Common myeloid progenitor, CD34-positive (primary cell): ENCODE data around the gene CYBA.

Experiments
- CTCF ChIA-PET: fragments of 350-600 bp; sonication (Branson Sonifier 250); formaldehyde crosslinking; loops from one replicate; lab custom pipeline; 2021; ENCODE audit warnings: antibody characterized with exemption; lab: Charles Lee
- POLR2A ChIA-PET: fragments of 350-600 bp; sonication (Branson Sonifier 250); formaldehyde crosslinking; loops from one replicate; lab custom pipeline; 2021; ENCODE audit warnings: antibody characterized with exemption; lab: Charles Lee
- DNase-seq, 3 donors: peaks; one replicate each; pipeline versions ENCODE4 v3.0.0 to v3.0.0-alpha.2; 2013
- H3K27ac ChIP-seq, 2 experiments: 1 replicate in 1 of 2; 2 replicates in 1 of 2; pipeline ENCODE4 v1.7.0; 2013; ENCODE audit warnings: inconsistent platforms in 2 of 2, low read length in 2 of 2, mild to moderate bottlenecking in 2 of 2, low read depth in 1 of 2, moderate library complexity in 1 of 2; ENCODE audit not compliant: severe bottlenecking in 2 of 2, insufficient read depth in 1 of 2, poor library complexity in 1 of 2
- H3K27me3 ChIP-seq, 5 experiments: replicated peaks in 2 of 5; 1 replicate in 3 of 5; 2 replicates in 2 of 5; pipeline versions ENCODE4 v1.6.1 to v1.7.0; 2013; ENCODE audit warnings: low read length in 4 of 5, mild to moderate bottlenecking in 2 of 5, moderate library complexity in 2 of 5, inconsistent platforms in 1 of 5; ENCODE audit not compliant: insufficient read depth in 5 of 5, control insufficient read depth in 4 of 5
- H3K36me3 ChIP-seq, 4 experiments: 1 replicate in 2 of 4; 2 replicates in 2 of 4; pipeline versions ENCODE4 v1.6.1 to v1.7.0; 2013; ENCODE audit warnings: low read length in 3 of 4, control low read depth in 1 of 4, mild to moderate bottlenecking in 1 of 4; ENCODE audit not compliant: control insufficient read depth in 4 of 4, insufficient read depth in 4 of 4
- H3K4me1 ChIP-seq, 4 experiments: 1 replicate in 3 of 4; 2 replicates in 1 of 4; pipeline versions ENCODE4 v1.6.1 to v1.7.1; 2013; ENCODE audit warnings: low read length in 3 of 4, mild to moderate bottlenecking in 3 of 4, control low read depth in 1 of 4, inconsistent platforms in 1 of 4, moderate library complexity in 1 of 4; ENCODE audit not compliant: control insufficient read depth in 4 of 4, insufficient read depth in 4 of 4; ENCODE audit errors: control extremely low read depth in 1 of 4
- H3K4me3 ChIP-seq, 7 experiments: 1 replicate in 4 of 7; 2 replicates in 3 of 7; pipeline versions ENCODE4 v1.5.1 to v1.7.0; 2013; ENCODE audit warnings: mild to moderate bottlenecking in 7 of 7, low read length in 6 of 7, moderate library complexity in 6 of 7, inconsistent platforms in 2 of 7, low read depth in 2 of 7, control low read depth in 1 of 7; ENCODE audit not compliant: insufficient read depth in 4 of 7, control insufficient read depth in 1 of 7; ENCODE audit errors: extremely low read depth in 1 of 7
- H3K9me3 ChIP-seq, 5 experiments: 1 replicate in 4 of 5; 2 replicates in 1 of 5; pipeline versions ENCODE4 v1.6.1 to v1.7.1; 2013; ENCODE audit warnings: low read length in 4 of 5, mild to moderate bottlenecking in 2 of 5, inconsistent platforms in 1 of 5, low read depth in 1 of 5, moderate library complexity in 1 of 5; ENCODE audit not compliant: control insufficient read depth in 4 of 5, insufficient read depth in 2 of 5; ENCODE audit errors: control extremely low read depth in 1 of 5
- WGBS: methylation state at CpG from one replicate; pipeline ENCODE4 v1.1.5; 2013; ENCODE audit not compliant: insufficient coverage; 5-methylcytosine and 5-hydroxymethylcytosine counted together

The CYBA gene

DNA sequence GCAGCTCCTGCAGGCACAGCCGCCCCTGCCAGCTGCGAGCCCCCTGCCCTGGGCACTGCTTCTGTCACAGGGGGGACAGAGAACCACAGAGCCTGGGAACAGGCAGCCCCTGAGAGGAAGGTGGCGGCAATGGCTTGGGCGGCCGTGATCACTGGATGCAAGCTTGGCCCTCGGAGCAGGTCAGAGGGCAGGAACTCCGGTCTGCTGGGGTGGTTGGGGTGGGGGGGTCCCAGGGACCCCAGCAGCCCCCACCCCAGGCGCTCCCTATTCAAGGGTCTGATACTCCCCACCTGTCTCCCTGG is 1.9 kb upstream of the CYBA start:
- H3K27me3 ChIP-seq: no peaks in the 10 kb centered on the region

DNA sequence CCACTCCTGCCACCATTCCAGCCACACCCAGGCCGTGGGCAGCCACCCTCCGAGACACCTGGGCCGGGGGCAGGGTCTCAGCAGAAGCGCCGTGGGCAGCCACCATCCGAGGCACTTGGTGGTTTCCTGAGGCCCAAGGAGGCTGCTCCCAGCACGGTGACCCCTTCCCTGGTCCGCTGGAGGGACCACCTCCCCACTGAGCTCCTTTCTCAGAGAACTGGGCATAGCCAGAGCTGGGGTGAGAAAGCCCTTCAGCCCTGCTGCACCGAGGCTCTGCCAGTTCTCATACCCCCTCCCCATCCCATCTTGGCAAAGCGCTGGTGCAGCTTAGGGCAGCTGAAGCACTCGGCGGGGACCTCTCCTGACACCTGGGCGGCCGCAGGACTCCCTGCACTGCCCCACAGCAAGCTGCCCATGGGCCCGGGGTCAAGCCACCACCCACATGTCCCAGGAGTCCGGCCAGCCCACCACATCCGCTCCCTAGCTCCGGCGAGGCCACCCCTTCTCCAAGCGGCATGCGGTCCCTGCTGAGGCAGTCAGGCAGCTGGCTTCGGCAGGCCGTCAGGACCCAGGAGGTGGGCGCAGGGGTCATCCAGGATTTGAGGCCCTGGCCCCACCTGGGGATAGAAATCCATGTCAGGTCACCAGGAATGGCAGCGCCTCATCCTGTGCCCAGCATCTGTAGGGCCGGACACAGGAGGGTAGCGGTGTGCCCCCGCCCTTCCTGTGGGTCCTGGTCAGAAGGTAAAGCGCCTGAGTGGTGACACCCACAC is 1.3 kb upstream of the CYBA start:
- Histone ChIP-seq H3K27me3 (no peaks in the 10 kb centered on the region), H3K36me3 (peaks cover 0 to 70% (median 19%) of the 10 kb centered on the region in 4 experiments), H3K9me3 (no peaks in the 10 kb centered on the region), H3K4me3 (peak overlapping the region in 1 of 7 experiments; percentile 89), H3K27ac (no peak overlapping the region), H3K4me1 (peaks cover 0 to 42% (median 26%) of the 10 kb centered on the region in 4 experiments)
- ChIA-PET POLR2A (no interaction called here), CTCF (interaction anchor here (1.1 to 1.6 kb wide), 2 partner anchors 12 to 20 kb away, joined by 3 to 4 read pairs; no protein-coding TSS in a partner anchor)
- WGBS: 87% methylated on average over 25 of the region's 29 CpGs
- DNase-seq: no peak

More for the DNA sequence above, 1.9 kb upstream of the CYBA start:
- Histone ChIP-seq H3K27ac (no peak overlapping the region), H3K36me3 (peaks cover 0 to 75% (median 22%) of the 10 kb centered on the region in 4 experiments), H3K4me1 (peaks cover 0 to 38% (median 26%) of the 10 kb centered on the region in 4 experiments), H3K4me3 (no peak overlapping the region), H3K9me3 (no peaks in the 10 kb centered on the region)
- ChIA-PET POLR2A (no interaction called here), CTCF (interaction anchor here (1.1 kb wide), 1 partner anchor 20 kb away, joined by 3 read pairs; no protein-coding TSS in a partner anchor)
- no peak for DNase-seq
- 100% methylated on average over 5 of the region's 8 CpGs for WGBS

DNA sequence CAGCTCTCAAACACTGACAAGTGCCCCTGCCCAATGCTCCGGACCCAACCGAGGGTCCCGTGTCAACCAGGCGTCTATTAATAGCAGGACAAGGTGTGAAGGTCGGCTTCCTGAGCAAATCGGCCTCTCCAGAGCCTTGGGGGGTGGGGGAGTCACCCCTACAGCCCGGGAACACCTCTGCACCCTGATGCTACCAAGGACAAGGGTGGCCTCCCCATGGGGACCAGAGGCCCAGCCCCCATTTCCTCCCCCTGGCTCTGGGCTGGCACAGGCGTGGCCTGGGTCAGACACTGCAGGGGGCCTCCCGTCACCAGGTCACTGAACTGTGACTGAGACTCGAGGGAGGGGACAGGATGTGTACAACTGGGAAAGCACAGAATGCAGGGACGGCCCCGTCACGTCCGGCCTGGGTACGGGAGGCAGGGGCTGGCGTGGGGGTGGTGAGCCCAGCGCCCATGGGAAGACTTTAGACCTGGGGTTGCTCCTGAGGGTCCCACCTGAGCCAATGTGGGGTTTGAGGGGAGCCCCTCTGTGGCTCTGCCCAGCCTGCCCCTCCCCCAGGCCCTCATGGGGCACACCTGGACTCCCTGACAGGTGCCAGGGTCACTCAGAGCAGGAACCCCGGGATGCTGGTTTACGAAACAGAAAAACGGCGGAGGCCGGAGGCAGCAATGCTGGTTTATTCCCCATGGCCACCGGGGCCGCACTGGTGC is 579 bp upstream of the CYBA start:
- 31% methylated on average over 21 of the region's 24 CpGs for WGBS
- DNase-seq: peak in 2 of 3 donors; percentile 55 to 58

DNA sequence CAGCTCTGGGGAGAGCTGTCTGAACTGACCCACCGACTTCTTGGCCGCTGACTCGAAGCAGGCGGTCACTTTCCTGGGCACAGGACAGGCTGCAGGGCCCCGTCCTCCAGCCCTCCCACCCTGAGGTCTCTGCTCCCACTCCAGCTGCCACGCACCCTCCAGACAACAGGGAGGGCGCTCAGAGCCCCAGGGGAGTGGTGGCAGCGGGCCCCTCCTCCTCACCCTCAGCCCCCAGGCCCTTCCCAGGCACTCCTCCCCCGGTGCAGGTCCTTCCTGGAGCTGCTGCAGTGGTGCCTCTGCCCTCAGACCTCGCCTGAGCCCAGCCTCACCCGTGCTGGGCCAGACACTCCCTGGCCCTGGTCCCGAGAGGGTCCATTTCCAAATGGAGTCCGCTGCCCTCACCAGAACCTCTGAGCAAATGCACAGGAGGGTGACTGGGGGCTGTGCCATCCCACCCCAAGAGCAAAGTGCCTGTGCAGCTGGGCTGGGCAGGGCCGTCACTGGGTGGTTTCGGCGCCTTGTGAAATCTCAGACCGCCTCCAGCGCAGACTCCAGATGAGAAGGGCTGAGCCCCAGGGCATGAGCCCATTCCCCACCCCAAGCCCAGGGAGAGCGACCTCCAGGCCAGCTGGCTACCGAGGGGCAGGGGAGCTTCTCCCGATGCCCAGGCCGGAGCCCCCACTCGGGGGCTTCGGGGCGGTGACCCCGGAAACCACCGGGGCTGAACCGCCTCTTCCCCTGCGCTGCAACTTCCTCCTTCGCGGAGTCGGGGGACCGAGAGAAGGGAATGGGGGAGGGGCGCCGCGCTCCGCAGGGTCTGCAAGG is 717 bp downstream of the CYBA start:
- Histone ChIP-seq H3K27me3 (no peaks in the 10 kb centered on the region), H3K9me3 (no peaks in the 10 kb centered on the region), H3K36me3 (peaks cover 3 to 69% (median 19%) of the 10 kb centered on the region in 4 experiments), H3K4me1 (peaks cover 0 to 42% (median 26%) of the 10 kb centered on the region in 4 experiments), H3K4me3 (peak overlapping the region; percentile 72 to 93 (median 89)), H3K27ac (peak overlapping the region; percentile 46 to 77)
- peak in 2 of 3 donors; percentile 55 to 65 for DNase-seq
- WGBS: 13% methylated on average over 25 of the region's 37 CpGs
- ChIA-PET CTCF (interaction anchor here (0.5 to 1.6 kb wide), 4 partner anchors 11 to 1259 kb away, joined by 3 to 4 read pairs (median 3); partner anchors contain the start of gene IL17C), POLR2A (interaction anchor here (0.9 to 1.4 kb wide), 2 partner anchors 51 to 54 kb away, joined by 3 to 6 read pairs; no protein-coding TSS in a partner anchor)

More for the DNA sequence above, 579 bp upstream of the CYBA start:
- Histone ChIP-seq H3K27ac (peak overlapping the region in 1 of 2 experiments; percentile 64), H3K4me3 (peak overlapping the region in 6 of 7 experiments; percentile 43 to 93 (median 89)), H3K9me3 (no peaks in the 10 kb centered on the region), H3K27me3 (no peaks in the 10 kb centered on the region), H3K4me1 (peaks cover 0 to 42% (median 26%) of the 10 kb centered on the region in 4 experiments), H3K36me3 (peaks cover 0 to 69% (median 20%) of the 10 kb centered on the region in 4 experiments)
- CTCF ChIA-PET: interaction anchor here (1.6 kb wide), 1 partner anchor 13 kb away, joined by 4 read pairs; no protein-coding TSS in a partner anchor
- POLR2A ChIA-PET: interaction anchor here (0.6 kb wide), 1 partner anchor 34 kb away, joined by 3 read pairs; no protein-coding TSS in a partner anchor

DNA sequence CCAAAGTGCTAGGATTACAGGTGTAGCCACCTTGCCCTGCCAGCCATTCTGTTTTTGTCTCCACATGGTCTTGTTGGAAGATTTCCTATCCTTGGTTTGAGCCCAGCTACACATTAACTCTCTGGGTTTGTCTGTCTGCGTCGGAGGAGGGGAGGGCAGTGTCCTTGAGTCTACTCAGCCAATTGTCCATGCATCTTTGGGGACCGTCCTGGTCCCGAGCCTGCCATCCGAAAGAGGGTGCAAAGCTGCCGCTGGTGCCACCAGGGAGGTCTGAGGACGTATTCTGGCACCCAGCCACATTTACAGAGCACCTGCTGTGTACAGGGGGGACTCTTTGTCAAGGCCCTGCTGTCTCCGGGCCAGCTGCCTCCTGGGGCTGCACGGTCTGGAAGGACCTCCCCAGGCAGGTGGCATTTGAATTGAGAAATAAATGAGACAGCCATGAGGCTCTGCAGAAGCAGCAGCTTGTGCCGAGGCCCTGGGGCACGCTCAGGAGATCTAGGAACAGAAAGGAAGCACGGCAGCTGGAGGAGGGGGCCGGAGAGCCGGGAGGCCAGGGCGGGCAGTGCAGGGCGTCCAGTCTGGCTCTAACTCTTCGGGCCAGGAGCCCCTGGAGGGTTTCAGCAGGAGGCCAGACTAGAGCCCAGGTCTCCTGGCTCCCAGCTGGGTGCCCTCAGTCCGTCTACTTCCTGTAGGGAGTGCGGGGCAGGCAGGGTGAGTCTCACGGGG is 1.5 kb downstream of the CYBA start:
- Histone ChIP-seq H3K27ac (peak overlapping the region in 1 of 2 experiments; percentile 77), H3K4me3 (peak overlapping the region in 6 of 7 experiments; percentile 77 to 93 (median 89)), H3K4me1 (peaks cover 0 to 42% (median 26%) of the 10 kb centered on the region in 4 experiments), H3K36me3 (peaks cover 5 to 66% (median 17%) of the 10 kb centered on the region in 4 experiments), H3K9me3 (no peaks in the 10 kb centered on the region), H3K27me3 (no peaks in the 10 kb centered on the region)
- CTCF ChIA-PET: interaction anchor here (0.5 to 1.6 kb wide), 6 partner anchors 11 to 1260 kb away, joined by 3 to 4 read pairs (median 3); partner anchors contain the start of gene IL17C
- 92% methylated on average over 19 of the region's 20 CpGs for WGBS
- DNase-seq: no peak
- POLR2A ChIA-PET: interaction anchor here (0.9 to 1.4 kb wide), 2 partner anchors 52 to 54 kb away, joined by 3 to 6 read pairs; no protein-coding TSS in a partner anchor
